Neural cell (in vitro differentiated cells): ENCODE results near the gene PRODH.

Source experiments
- EP300 ChIP-seq: fragments of 450-650 bp; conservative IDR thresholded peaks from 2 replicates; pipeline ENCODE4 v1.6.1; 2014; ENCODE audit warnings: antibody characterized with exemption, mild to moderate bottlenecking, moderate library complexity; ENCODE audit not compliant: poor library complexity, severe bottlenecking
- EZH2 ChIP-seq: fragments of 200-600, 300-800 bp; shearing (Covaris generic), sonication (generic); IDR thresholded peaks from 2 replicates; pipeline ENCODE4 v1.6.1; 2014; ENCODE audit warnings: antibody characterized with exemption, low read length, borderline replicate concordance, mild to moderate bottlenecking; ENCODE audit not compliant: insufficient read depth, poor library complexity, severe bottlenecking
- MXI1 ChIP-seq: fragments of 450-650 bp; conservative IDR thresholded peaks from 2 replicates; pipeline ENCODE4 v1.6.1; 2014; ENCODE audit warnings: antibody characterized with exemption, mild to moderate bottlenecking; ENCODE audit not compliant: poor library complexity, severe bottlenecking
- POLR2AphosphoS5 ChIP-seq: IDR thresholded peaks from 2 replicates; pipeline ENCODE4 v1.6.1; 2012
- RAD21 ChIP-seq: fragments of 450-650 bp; conservative IDR thresholded peaks from 2 replicates; pipeline ENCODE4 v1.6.1; 2014; ENCODE audit warnings: antibody characterized with exemption, mild to moderate bottlenecking, moderate library complexity
- REST ChIP-seq: IDR thresholded peaks from 2 replicates; pipeline ENCODE4 v1.6.1; 2012; ENCODE audit warnings: borderline replicate concordance
- SMC3 ChIP-seq: fragments of 450-650 bp; conservative IDR thresholded peaks from 2 replicates; pipeline ENCODE4 v1.6.1; 2014; ENCODE audit warnings: antibody characterized with exemption, mild to moderate bottlenecking, moderate library complexity; ENCODE audit not compliant: poor library complexity
- TF ChIP-seq, protein P1 (sequence below): fragments of 450-650 bp; IDR thresholded peaks from 2 replicates; pipeline ENCODE4 v1.5.1; 2014; ENCODE audit warnings: antibody characterized with exemption, mild to moderate bottlenecking, moderate library complexity; ENCODE audit not compliant: poor library complexity, severe bottlenecking

GRCh38 chr22:18980829-18981228, 44.7 kb upstream of the PRODH start:
- TF ChIP-seq, protein P1, sequence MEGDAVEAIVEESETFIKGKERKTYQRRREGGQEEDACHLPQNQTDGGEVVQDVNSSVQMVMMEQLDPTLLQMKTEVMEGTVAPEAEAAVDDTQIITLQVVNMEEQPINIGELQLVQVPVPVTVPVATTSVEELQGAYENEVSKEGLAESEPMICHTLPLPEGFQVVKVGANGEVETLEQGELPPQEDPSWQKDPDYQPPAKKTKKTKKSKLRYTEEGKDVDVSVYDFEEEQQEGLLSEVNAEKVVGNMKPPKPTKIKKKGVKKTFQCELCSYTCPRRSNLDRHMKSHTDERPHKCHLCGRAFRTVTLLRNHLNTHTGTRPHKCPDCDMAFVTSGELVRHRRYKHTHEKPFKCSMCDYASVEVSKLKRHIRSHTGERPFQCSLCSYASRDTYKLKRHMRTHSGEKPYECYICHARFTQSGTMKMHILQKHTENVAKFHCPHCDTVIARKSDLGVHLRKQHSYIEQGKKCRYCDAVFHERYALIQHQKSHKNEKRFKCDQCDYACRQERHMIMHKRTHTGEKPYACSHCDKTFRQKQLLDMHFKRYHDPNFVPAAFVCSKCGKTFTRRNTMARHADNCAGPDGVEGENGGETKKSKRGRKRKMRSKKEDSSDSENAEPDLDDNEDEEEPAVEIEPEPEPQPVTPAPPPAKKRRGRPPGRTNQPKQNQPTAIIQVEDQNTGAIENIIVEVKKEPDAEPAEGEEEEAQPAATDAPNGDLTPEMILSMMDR, result no peak
- no peak for TF ChIP-seq REST
- no peak for TF ChIP-seq POLR2AphosphoS5
- no peak for TF ChIP-seq EZH2
- no peak for TF ChIP-seq MXI1
- TF ChIP-seq SMC3, result no peak
- no peak for TF ChIP-seq EP300
- no peak for TF ChIP-seq RAD21
